Measurements from ENCODE around the gene TINAGL1. TPM values are rescaled to one million over a fixed set of nuclear protein-coding genes. Genes with fewer than 3 reads are reported as not detected.

The TINAGL1 gene
- total and polyA plus RNA-seq, 2 donors (not counting 3 experiments of a cell fraction or from before 2014, with no cell fraction given): 312 to 477 TPM

DNA sequence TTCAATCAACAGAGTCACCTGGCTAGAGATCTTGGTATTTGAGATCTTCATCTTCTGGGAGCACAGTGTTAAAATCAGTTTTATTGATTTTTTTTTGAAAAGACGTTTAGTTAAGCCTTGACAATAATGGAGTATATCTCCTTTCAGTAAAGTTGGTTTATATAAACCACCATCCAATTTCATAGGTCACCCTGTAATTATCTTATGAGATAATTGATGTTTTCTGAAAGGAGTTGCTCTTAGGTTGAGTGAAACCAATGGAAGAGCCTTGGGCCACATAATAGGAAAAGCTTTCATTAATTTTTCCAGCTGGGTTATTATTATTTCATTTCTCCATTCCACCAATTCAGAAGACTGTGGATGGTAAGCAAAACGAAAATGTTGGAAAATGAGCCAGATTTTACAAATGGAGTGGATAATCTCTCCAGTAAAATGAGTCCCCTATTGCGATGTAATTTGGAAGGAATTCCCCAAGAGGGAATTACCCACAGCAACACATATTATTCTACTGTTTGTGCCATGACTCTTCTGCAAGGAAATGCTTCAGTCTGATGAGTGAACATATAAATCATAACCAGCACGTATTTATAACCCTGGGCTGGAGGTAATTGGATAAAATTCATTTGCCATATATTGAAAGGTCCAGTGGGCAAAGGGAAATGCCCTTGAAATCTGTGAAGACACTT lies 46.2 kb upstream of the TINAGL1 start:
- ChIA-PET POLR2A (no interaction called here), CTCF (interaction anchor here (1.6 kb wide), 1 partner anchor 11 kb away, joined by 3 read pairs; no protein-coding TSS in a partner anchor)
- Histone ChIP-seq H3K9me1 (replicated peaks; ENCODE audit: control insufficient read depth, extremely low read depth, insufficient read depth, low read length) (no peaks in the 10 kb centered on the region), H3K27me3 (ENCODE audit: control insufficient read depth in 2 of 2, insufficient read depth in 2 of 2, low read length in 2 of 2) (peaks cover 10 to 25% of the 10 kb centered on the region in 2 experiments), H2AFZ (ENCODE audit: low read depth, low read length) (no peak overlapping the region), H3K79me2 (ENCODE audit: control insufficient read depth, insufficient read depth, low read length) (no peaks in the 10 kb centered on the region), H3K4me3 (replicated peaks in 1 of 3; ENCODE audit: insufficient read depth in 1 of 3, low read depth in 1 of 3, low read length in 3 of 3) (no peak overlapping the region), H3K4me2 (ENCODE audit: insufficient read depth, low read length) (no peak overlapping the region), H3K9me3 (replicated peaks; ENCODE audit: control insufficient read depth, insufficient read depth, low read length) (no peaks in the 10 kb centered on the region), H3K27ac (ENCODE audit: insufficient read depth, low read depth, low read length) (no peak overlapping the region), H3K4me1 (ENCODE audit: control insufficient read depth, extremely low read depth, insufficient read depth, low read length) (no peaks in the 10 kb centered on the region), H4K20me1 (replicated peaks; ENCODE audit: control insufficient read depth, extremely low read depth, insufficient read depth, low read length) (no peaks in the 10 kb centered on the region), H3K9ac (replicated peaks; ENCODE audit: extremely low read depth, insufficient read depth, low read length) (no peak overlapping the region), H3K36me3 (ENCODE audit: control insufficient read depth in 2 of 2, extremely low read depth in 1 of 2, insufficient read depth in 2 of 2, low read length in 2 of 2) (no peaks in the 10 kb centered on the region)
- no TSS peak for BruUV-seq (replicated peaks)
- dilution Hi-C loops (cut with MboI; ENCODE audit: extremely low pct_ligation_motif_present, low sequenced_read_pairs) (no loop called here), intact Hi-C loops (cut with micrococcal nuclease) (no loop called here)
- FAIRE-seq (no peak), DNase-seq (ENCODE audit: low read depth, low spot score) (no peak)
- TF ChIP-seq EZH2 (IDR thresholded peaks at IDR 0.05; ENCODE audit: borderline replicate concordance, low read depth, low read length, severe bottlenecking) (no peak), POLR2A (IDR thresholded peaks at IDR 0.05; ENCODE audit: low read depth, low read length) (no peak), JUN (IDR thresholded peaks at IDR 0.05; ENCODE audit: borderline replicate concordance, insufficient read depth, insufficient read length, low read depth) (no peak), MYC (IDR thresholded peaks at IDR 0.05; ENCODE audit: low read depth, low read length) (no peak), GATA2 (IDR thresholded peaks at IDR 0.05; ENCODE audit: insufficient read depth, insufficient read length, low read depth, low read length) (no peak), FOS (IDR thresholded peaks at IDR 0.05; ENCODE audit: borderline replicate concordance, insufficient read depth, low read length) (no peak), POLR2AphosphoS5 (IDR thresholded peaks at IDR 0.05; ENCODE audit: insufficient read depth, low read depth, low read length) (no peak)
- TF ChIP-seq, protein P1, sequence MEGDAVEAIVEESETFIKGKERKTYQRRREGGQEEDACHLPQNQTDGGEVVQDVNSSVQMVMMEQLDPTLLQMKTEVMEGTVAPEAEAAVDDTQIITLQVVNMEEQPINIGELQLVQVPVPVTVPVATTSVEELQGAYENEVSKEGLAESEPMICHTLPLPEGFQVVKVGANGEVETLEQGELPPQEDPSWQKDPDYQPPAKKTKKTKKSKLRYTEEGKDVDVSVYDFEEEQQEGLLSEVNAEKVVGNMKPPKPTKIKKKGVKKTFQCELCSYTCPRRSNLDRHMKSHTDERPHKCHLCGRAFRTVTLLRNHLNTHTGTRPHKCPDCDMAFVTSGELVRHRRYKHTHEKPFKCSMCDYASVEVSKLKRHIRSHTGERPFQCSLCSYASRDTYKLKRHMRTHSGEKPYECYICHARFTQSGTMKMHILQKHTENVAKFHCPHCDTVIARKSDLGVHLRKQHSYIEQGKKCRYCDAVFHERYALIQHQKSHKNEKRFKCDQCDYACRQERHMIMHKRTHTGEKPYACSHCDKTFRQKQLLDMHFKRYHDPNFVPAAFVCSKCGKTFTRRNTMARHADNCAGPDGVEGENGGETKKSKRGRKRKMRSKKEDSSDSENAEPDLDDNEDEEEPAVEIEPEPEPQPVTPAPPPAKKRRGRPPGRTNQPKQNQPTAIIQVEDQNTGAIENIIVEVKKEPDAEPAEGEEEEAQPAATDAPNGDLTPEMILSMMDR (IDR thresholded peaks at IDR 0.05; ENCODE audit: extremely low read depth in 1 of 2, insufficient read depth in 1 of 2, low read depth in 1 of 2, low read length in 2 of 2): no peak
- TF ChIP-seq, protein P2, sequence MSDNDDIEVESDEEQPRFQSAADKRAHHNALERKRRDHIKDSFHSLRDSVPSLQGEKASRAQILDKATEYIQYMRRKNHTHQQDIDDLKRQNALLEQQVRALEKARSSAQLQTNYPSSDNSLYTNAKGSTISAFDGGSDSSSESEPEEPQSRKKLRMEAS (IDR thresholded peaks at IDR 0.05; ENCODE audit: insufficient read depth, insufficient read length): no peak

Measured in endothelial cell of umbilical vein (primary cell).